Omental fat pad (tissue), 4 donors: ENCODE measurements around the gene RNF121. TPM values are rescaled to one million over a fixed set of nuclear protein-coding genes. Genes with fewer than 3 reads are reported as not detected.
A peak's percentile ranks its signal among the peaks of the same experiment; 100 is the strongest.

Experiments
- ATAC-seq: fragments of 150-250 bp; one replicate; pipeline ENCODE4 v1.9.1; 2016; ENCODE audit warnings: mild to moderate bottlenecking, moderate library complexity; ENCODE audit not compliant: low FRiP score
- DNase-seq: peaks from one replicate; pipeline ENCODE4 v3.0.0-alpha.2; 2019; ENCODE audit warnings: low spot score
- total RNA-seq, 4 donors: library from RNA; depleted of rRNA; stranded (reverse); fragments of >200 nt; gene quantifications; one replicate each; pipeline ENCODE4 v1.1.0, GENCODE V29; 2016
- TF ChIP-seq, protein P1 (sequence below), 3 donors: fragments of 450-650 bp; IDR thresholded peaks; one replicate each; pipeline ENCODE4 v1.5.1; 2016 to 2017; ENCODE audit warnings: antibody characterized with exemption in 3 of 3, mild to moderate bottlenecking in 3 of 3, moderate library complexity in 2 of 3

Gene RNF121
- total RNA-seq, 4 donors from 2014 or later = 19.2 to 25.6 (median 23.7) TPM

DNA sequence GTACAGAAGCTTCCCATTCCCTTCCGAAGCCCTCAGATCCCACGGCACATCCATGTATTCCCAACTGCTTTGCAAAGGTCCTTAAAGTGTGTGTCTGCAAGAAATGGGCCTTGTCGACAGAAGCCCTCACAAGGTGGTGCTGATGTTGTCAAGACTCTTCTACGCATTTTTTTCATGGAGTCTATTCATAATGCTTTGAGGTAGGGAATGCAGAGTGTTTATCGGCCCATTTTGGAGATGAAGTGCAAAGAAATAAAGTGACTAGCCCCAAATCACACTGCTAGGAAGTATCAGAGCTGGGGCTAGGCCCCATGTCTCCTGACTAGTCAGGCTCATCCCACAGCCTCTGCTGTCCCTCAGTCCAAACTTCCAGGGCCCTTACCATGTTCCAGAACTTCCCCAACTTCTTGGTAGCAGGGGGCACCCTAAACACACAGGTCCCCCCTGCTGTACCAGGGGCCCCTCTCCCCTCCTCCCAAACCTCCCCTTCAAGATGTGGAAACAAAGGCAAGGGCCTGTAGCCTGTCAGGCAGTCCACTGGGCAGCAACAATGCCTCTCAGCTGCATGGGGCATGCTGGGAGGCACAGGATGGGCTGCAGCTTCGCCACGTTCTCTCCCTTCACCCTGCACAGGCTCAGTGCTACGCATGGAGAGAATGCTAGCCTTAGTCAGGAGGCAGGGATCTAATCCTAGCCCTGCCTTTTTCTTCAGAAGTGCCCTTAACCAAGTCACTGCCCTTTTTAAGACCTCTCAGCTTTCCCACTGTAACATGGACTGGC lies 77.7 kb downstream of the RNF121 start:
- TF ChIP-seq, protein P1, sequence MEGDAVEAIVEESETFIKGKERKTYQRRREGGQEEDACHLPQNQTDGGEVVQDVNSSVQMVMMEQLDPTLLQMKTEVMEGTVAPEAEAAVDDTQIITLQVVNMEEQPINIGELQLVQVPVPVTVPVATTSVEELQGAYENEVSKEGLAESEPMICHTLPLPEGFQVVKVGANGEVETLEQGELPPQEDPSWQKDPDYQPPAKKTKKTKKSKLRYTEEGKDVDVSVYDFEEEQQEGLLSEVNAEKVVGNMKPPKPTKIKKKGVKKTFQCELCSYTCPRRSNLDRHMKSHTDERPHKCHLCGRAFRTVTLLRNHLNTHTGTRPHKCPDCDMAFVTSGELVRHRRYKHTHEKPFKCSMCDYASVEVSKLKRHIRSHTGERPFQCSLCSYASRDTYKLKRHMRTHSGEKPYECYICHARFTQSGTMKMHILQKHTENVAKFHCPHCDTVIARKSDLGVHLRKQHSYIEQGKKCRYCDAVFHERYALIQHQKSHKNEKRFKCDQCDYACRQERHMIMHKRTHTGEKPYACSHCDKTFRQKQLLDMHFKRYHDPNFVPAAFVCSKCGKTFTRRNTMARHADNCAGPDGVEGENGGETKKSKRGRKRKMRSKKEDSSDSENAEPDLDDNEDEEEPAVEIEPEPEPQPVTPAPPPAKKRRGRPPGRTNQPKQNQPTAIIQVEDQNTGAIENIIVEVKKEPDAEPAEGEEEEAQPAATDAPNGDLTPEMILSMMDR (IDR thresholded peaks at IDR 0.05) = no peak
- no peak for ATAC-seq
- no peak for DNase-seq

DNA sequence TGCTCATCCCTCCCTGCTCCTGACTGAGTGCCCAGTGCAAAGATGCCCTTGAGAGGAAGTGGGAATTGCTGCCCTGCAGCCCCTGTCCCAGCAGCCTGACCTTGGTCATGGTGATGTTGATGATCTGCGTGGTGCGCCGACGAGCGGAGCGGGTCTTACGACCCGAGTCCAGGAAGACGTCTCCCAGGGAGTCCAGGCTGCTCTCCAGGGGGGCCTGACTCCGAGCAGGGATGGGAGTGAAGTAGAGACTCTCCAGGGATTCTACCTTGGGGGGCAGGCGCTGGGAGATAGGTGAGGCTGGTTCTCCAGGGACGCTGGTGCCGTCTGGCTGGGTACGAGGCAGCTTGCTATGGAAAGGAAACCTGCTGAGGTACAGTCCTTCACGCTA lies 78.2 kb downstream of the RNF121 start:
- TF ChIP-seq, protein P1 (IDR thresholded peaks at IDR 0.05) = no peak
- no peak for ATAC-seq
- no peak for DNase-seq

DNA sequence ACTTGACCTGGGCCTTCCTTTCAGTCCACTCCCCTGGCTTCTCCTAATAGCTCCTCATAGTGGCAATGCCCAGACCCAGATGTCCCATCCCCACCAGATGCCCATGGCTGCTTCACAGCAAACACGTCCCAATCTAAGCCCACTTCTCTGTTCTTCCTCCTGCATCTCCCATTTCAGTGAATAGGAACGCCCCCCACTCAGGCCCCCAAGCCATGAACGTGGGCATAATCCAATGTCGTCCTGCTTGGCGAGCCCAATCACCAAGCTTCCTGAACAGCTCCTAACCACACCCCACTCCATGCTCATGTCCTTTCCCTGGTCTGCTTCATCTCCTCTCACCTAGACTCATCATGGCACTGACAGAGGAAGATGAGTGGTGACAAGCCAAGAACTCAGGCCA lies 78.7 kb downstream of the RNF121 start:
- DNase-seq = no peak
- TF ChIP-seq, protein P1 (IDR thresholded peaks at IDR 0.05) = no peak
- no peak for ATAC-seq

DNA sequence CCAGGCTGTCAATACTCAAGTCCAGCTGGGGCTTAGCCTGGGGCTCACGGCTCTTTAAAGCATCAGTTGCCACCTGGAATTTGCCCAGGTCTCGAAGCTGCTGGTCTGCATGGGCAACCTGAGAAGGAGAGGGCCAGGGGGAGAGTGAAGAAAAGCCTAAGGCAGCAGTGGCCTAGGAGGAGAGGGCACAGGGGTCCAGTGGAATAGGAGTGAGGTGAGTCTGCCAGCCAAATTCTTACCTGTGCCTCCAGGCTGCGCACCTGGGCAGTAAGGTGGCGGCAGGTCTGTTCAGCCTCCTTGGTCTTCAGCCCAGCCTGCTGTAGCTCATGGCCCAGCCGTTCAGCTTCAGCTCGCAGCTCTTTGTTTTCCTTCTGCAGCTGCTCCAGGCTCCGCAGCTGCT lies 79.9 kb downstream of the RNF121 start:
- TF ChIP-seq, protein P1 (IDR thresholded peaks at IDR 0.05) = no peak
- DNase-seq (peak; percentile 0), ATAC-seq (no peak)

DNA sequence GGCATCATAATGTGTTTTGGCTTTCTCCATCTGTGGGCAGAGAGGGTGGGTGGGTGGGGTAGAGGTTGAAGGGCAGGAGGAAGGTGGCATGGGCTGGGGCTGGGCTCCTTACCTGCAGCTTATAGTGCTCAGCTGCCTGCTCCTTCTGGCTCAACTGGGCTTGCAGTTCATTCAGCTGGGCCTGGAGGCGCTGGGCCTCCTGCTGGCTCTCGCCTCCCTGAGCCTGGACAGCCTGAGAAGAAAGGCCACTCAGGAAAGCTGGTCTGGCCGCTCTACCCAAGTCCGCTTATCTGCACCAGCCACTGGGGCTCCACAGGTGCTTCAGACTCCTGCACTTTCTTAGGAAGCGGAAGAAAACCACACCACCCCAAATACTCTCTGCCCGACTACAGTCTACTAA lies 80.3 kb downstream of the RNF121 start:
- ATAC-seq (no peak), DNase-seq (no peak)
- TF ChIP-seq, protein P1 (IDR thresholded peaks at IDR 0.05) = no peak

DNA sequence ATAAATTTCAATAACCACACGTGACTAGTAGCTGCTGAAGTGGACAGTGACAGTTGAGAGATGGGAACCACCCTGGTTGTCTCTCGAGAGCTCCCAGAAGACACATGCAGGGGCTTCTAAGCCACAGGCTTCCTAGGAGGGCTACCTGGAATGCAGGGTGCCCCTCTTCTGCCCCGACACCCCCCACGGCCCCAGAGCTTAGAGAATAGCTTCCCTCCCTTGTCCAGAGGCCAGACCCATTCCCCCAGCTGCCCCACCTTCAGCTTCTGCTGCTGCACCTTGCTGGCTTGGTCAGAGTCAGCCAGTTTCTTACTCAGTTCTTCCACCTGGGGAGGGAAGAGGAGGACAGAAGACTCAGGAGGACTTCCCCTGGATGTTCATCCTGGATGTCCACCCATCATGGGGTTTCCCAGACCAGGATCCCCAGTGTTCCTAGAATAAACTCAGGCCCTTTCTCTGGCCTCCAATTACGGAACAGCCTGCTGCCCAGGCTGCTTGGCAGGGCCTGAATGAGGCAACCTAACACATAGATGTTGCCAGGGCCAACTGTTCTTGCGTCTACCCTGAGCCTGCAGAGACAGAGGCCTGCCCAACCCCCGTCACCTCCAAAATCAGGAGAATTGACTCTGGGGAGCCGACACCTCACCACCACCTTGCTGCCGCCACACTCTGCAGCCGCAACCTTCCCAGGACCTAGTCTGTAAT lies 81.8 kb downstream of the RNF121 start:
- TF ChIP-seq, protein P1 (IDR thresholded peaks at IDR 0.05) = no peak
- DNase-seq (no peak), ATAC-seq (no peak)
